Measurements from ENCODE around the gene PSME3. TPM values are rescaled to one million over a fixed set of nuclear protein-coding genes. Genes with fewer than 3 reads are reported as not detected.

Gene PSME3
- total and polyA plus RNA-seq, 2 of the 13 experiments (the other 11 are each of a cell fraction or from before 2014, with no cell fraction given) = 66.3 to 135 TPM

DNA sequence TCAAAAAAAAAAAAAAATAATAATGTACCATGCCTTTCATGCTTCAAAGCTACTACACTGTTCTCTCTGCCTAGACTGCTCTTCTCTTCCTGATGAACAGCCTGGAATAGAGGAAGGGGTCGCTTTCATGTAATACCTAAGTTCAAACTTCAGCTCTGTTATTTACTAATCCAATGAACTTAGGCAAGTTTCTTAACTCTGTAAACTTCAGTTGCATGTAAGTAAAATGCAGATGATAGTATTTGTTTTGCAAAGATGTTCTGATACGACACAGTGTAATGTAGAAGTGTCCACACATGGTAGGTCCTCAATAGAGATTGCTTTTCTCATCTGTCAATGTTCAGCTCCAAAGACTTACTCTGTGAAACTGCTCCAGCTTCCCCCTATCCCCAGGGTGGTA, 41.2 kb upstream of the PSME3 start (continued):
- TF ChIP-seq TP53 (CRISPR knock-in tag; conservative IDR thresholded peaks at IDR 0.05) (no peak), MIER2 (CRISPR knock-in tag; IDR thresholded peaks at IDR 0.05) (no peak), TBX2 (CRISPR knock-in tag; IDR thresholded peaks at IDR 0.05; ENCODE audit: borderline replicate concordance) (no peak), SMARCE1 (IDR thresholded peaks at IDR 0.05; ENCODE audit: borderline replicate concordance) (no peak), SAFB2 (CRISPR knock-in tag; IDR thresholded peaks at IDR 0.05; ENCODE audit: borderline replicate concordance, low read depth) (no peak), XRCC5 (optimal IDR thresholded peaks at IDR 0.05; ENCODE audit: low read length) (no peak), ZNF235 (CRISPR knock-in tag; IDR thresholded peaks at IDR 0.05; ENCODE audit: borderline replicate concordance) (no peak), FOXO1 (CRISPR knock-in tag; IDR thresholded peaks at IDR 0.05) (0 out of 2 replicates have a peak, but pooled peaks have one; percentile 17), ETV5 (CRISPR knock-in tag; IDR thresholded peaks at IDR 0.05; ENCODE audit: borderline replicate concordance) (peak; percentile 22; the same call in 1 of the 2 replicates), HOXA9 (CRISPR knock-in tag; IDR thresholded peaks at IDR 0.05; ENCODE audit: borderline replicate concordance) (no peak), ZNF205 (CRISPR knock-in tag; IDR thresholded peaks at IDR 0.05) (peak; percentile 41; the same call in 1 of the 2 replicates), KMT2A (CRISPR knock-in tag; IDR thresholded peaks at IDR 0.05) (no peak), ZNF839 (CRISPR knock-in tag; IDR thresholded peaks at IDR 0.05; ENCODE audit: borderline replicate concordance) (no peak)
- TF ChIP-seq, protein P1, sequence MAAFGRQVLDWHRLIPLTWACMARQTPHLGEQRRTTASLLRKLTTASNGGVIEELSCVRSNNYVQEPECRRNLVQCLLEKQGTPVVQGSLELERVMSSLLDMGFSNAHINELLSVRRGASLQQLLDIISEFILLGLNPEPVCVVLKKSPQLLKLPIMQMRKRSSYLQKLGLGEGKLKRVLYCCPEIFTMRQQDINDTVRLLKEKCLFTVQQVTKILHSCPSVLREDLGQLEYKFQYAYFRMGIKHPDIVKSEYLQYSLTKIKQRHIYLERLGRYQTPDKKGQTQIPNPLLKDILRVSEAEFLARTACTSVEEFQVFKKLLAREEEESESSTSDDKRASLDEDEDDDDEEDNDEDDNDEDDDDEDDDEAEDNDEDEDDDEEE (CRISPR knock-in tag; IDR thresholded peaks at IDR 0.05) = no peak
- TF ChIP-seq, protein P2, sequence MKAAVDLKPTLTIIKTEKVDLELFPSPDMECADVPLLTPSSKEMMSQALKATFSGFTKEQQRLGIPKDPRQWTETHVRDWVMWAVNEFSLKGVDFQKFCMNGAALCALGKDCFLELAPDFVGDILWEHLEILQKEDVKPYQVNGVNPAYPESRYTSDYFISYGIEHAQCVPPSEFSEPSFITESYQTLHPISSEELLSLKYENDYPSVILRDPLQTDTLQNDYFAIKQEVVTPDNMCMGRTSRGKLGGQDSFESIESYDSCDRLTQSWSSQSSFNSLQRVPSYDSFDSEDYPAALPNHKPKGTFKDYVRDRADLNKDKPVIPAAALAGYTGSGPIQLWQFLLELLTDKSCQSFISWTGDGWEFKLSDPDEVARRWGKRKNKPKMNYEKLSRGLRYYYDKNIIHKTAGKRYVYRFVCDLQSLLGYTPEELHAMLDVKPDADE (CRISPR knock-in tag; IDR thresholded peaks at IDR 0.05) = no peak
- TF ChIP-seq, protein P3, sequence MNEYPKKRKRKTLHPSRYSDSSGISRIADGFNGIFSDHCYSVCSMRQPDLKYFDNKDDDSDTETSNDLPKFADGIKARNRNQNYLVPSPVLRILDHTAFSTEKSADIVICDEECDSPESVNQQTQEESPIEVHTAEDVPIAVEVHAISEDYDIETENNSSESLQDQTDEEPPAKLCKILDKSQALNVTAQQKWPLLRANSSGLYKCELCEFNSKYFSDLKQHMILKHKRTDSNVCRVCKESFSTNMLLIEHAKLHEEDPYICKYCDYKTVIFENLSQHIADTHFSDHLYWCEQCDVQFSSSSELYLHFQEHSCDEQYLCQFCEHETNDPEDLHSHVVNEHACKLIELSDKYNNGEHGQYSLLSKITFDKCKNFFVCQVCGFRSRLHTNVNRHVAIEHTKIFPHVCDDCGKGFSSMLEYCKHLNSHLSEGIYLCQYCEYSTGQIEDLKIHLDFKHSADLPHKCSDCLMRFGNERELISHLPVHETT (CRISPR knock-in tag; conservative IDR thresholded peaks at IDR 0.05) = no peak
- TF ChIP-seq, protein P4, sequence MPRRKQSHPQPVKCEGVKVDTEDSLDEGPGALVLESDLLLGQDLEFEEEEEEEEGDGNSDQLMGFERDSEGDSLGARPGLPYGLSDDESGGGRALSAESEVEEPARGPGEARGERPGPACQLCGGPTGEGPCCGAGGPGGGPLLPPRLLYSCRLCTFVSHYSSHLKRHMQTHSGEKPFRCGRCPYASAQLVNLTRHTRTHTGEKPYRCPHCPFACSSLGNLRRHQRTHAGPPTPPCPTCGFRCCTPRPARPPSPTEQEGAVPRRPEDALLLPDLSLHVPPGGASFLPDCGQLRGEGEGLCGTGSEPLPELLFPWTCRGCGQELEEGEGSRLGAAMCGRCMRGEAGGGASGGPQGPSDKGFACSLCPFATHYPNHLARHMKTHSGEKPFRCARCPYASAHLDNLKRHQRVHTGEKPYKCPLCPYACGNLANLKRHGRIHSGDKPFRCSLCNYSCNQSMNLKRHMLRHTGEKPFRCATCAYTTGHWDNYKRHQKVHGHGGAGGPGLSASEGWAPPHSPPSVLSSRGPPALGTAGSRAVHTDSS (CRISPR knock-in tag; conservative IDR thresholded peaks at IDR 0.05) = no peak
- TF ChIP-seq, protein P5, sequence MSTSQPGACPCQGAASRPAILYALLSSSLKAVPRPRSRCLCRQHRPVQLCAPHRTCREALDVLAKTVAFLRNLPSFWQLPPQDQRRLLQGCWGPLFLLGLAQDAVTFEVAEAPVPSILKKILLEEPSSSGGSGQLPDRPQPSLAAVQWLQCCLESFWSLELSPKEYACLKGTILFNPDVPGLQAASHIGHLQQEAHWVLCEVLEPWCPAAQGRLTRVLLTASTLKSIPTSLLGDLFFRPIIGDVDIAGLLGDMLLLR (CRISPR knock-in tag; IDR thresholded peaks at IDR 0.05) = no peak
- TF ChIP-seq, protein P6, sequence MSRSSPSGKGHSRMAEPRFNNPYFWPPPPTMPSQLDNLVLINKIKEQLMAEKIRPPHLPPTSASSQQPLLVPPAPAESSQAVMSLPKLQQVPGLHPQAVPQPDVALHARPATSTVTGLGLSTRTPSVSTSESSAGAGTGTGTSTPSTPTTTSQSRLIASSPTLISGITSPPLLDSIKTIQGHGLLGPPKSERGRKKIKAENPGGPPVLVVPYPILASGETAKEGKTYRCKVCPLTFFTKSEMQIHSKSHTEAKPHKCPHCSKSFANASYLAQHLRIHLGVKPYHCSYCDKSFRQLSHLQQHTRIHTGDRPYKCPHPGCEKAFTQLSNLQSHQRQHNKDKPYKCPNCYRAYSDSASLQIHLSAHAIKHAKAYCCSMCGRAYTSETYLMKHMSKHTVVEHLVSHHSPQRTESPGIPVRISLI (CRISPR knock-in tag; IDR thresholded peaks at IDR 0.05; ENCODE audit: borderline replicate concordance) = peak; percentile 73; the same call in 1 of the 2 replicates

All from HepG2 (cell line).